MCF 10A (cell line): ENCODE data around the gene COG1. TPM values are rescaled to one million over a fixed set of nuclear protein-coding genes. Genes with fewer than 3 reads are reported as not detected.

Experiments used
- BruUV-seq: library from RNA; stranded (reverse); fragments of 400-500 nt; replicated peaks from 2 replicates; lab custom pipeline; 2021; lab: Mats Ljungman, UMichigan
- CTCF ChIA-PET: fragments of 300-600 bp; sonication (Branson Sonifier 250); formaldehyde crosslinking; extraction: SDS; loops from one replicate; lab custom pipeline; 2021; ENCODE audit warnings: antibody characterized with exemption, inconsistent platforms; lab: Yijun Ruan, JAX
- POLR2A ChIA-PET: fragments of 300-600, 350-650 bp; sonication (Branson Sonifier 250); formaldehyde crosslinking; extraction: SDS; loops from one replicate; lab custom pipeline; 2020; ENCODE audit warnings: antibody characterized with exemption, inconsistent platforms; lab: Yijun Ruan, JAX
- DNase-seq: peaks from one replicate; pipeline ENCODE4 v3.0.0-alpha.2; 2018; ENCODE audit not compliant: unreplicated experiment
- H3K27ac Mint-ChIP-seq: one replicate; pipeline ENCODE4 v1.8.0; 2022; ENCODE audit warnings: mild to moderate bottlenecking, low read depth, mixed read lengths; ENCODE audit not compliant: unreplicated experiment
- H3K27me3 Mint-ChIP-seq: one replicate; pipeline ENCODE4 v1.8.0; 2022; ENCODE audit warnings: mixed read lengths; ENCODE audit not compliant: insufficient read depth, unreplicated experiment
- H3K36me3 Mint-ChIP-seq: one replicate; pipeline ENCODE4 v1.8.0; 2022; ENCODE audit warnings: mild to moderate bottlenecking, moderate library complexity, mixed read lengths; ENCODE audit not compliant: insufficient read depth, unreplicated experiment
- H3K4me1 Mint-ChIP-seq: one replicate; pipeline ENCODE4 v1.8.0; 2022; ENCODE audit warnings: mixed read lengths; ENCODE audit not compliant: insufficient read depth, unreplicated experiment
- H3K4me3 Mint-ChIP-seq: one replicate; pipeline ENCODE4 v1.8.0; 2022; ENCODE audit warnings: mild to moderate bottlenecking, moderate library complexity, mixed read lengths; ENCODE audit not compliant: unreplicated experiment
- H3K9me3 Mint-ChIP-seq: one replicate; pipeline ENCODE4 v1.8.0; 2022; ENCODE audit warnings: mixed read lengths; ENCODE audit not compliant: unreplicated experiment
- CTCF ChIP-seq: fragments of 200-600 bp; IDR thresholded peaks from one replicate; pipeline ENCODE4 v1.8.0; 2022; ENCODE audit warnings: antibody characterized with exemption, mild to moderate bottlenecking; ENCODE audit not compliant: unreplicated experiment
- intact Hi-C: fragments of 100-400 bp; cut with micrococcal nuclease; formaldehyde crosslinking; loops from 2 replicates; pipeline ENCODE4 v1.14.1; 2022
- total RNA-seq: library from RNA; stranded (reverse); gene quantifications from 2 replicates; pipeline ENCODE4 v1.2.3, GENCODE V29; 2022

Gene COG1
- total RNA-seq, 1 experiment from 2014 or later, result 42.8 TPM

- POLR2A ChIA-PET, result interaction anchor here (1.9 kb wide), 1 partner anchor 20 kb away, joined by 10 read pairs; a partner anchor contains a TSS
- Mint-ChIP-seq H3K27ac (no peak overlapping the region), H3K4me1 (peaks cover 13% of the 10 kb centered on the region), H3K4me3 (no peak overlapping the region), H3K27me3 (no peaks in the 10 kb centered on the region), H3K36me3 (peaks cover 63% of the 10 kb centered on the region), H3K9me3 (no peaks in the 10 kb centered on the region)
- CTCF ChIA-PET, result interaction anchor here (0.7 kb wide), 1 partner anchor 15 kb away, joined by 4 read pairs; no protein-coding TSS in a partner anchor
- no TSS peak for BruUV-seq
- intact Hi-C loops, result no loop called here
- no peak for DNase-seq
- no peak for TF ChIP-seq CTCF
Observed at GRCh38 chr17:73211745-73212144, 18.9 kb downstream of the COG1 start.

- no peak for DNase-seq
- CTCF ChIA-PET, result interaction anchor here (0.6 to 1.6 kb wide), 2 partner anchors 41 to 156 kb away, joined by 3 to 5 read pairs; no protein-coding TSS in a partner anchor
- no peaks in the 10 kb centered on the region for H3K27me3 Mint-ChIP-seq
- no peak overlapping the region for H3K4me3 Mint-ChIP-seq
- H3K27ac Mint-ChIP-seq, result no peak overlapping the region
- intact Hi-C loops, result no loop called here
- peaks cover 13% of the 10 kb centered on the region for H3K4me1 Mint-ChIP-seq
- H3K36me3 Mint-ChIP-seq, result peaks cover 54% of the 10 kb centered on the region
- no peak for TF ChIP-seq CTCF
- POLR2A ChIA-PET, result interaction anchor here (0.8 to 1.9 kb wide), 3 partner anchors 10 to 19 kb away, joined by 4 to 5 read pairs (median 5); a partner anchor contains a TSS
- no peaks in the 10 kb centered on the region for H3K9me3 Mint-ChIP-seq
- BruUV-seq, result no TSS peak
Observed at GRCh38 chr17:73214008-73214407, 21.2 kb downstream of the COG1 start.

- POLR2A ChIA-PET, result interaction anchor here (0.8 to 1.9 kb wide), 3 partner anchors 9 to 18 kb away, joined by 4 to 5 read pairs (median 5); a partner anchor contains a TSS
- CTCF ChIA-PET, result interaction anchor here (0.6 to 1.6 kb wide), 3 partner anchors 11 to 523 kb away, joined by 3 to 5 read pairs (median 5); no protein-coding TSS in a partner anchor
Observed at GRCh38 chr17:73214851-73215250, 22.0 kb downstream of the COG1 start.

More at GRCh38 chr17:73214851-73215250, 22.0 kb downstream of the COG1 start:
- H3K4me3 Mint-ChIP-seq, result no peak overlapping the region
- no peak for DNase-seq
- H3K36me3 Mint-ChIP-seq, result peaks cover 52% of the 10 kb centered on the region
- no peak for TF ChIP-seq CTCF
- H3K27me3 Mint-ChIP-seq, result no peaks in the 10 kb centered on the region
- no peak overlapping the region for H3K27ac Mint-ChIP-seq
- H3K4me1 Mint-ChIP-seq, result peaks cover 13% of the 10 kb centered on the region
- BruUV-seq, result no TSS peak
- no peaks in the 10 kb centered on the region for H3K9me3 Mint-ChIP-seq
- intact Hi-C loops, result no loop called here
